Activated effector memory CD4-positive, alpha-beta T cell treated with Interleukin-2 at 50 U/mL for 16 hours (primary cell): ENCODE data around the gene ARHGAP24.
"Not testable (repeated sequence)": the region's sequence is repeated elsewhere in the genome, so short reads cannot be mapped to it uniquely, and the experiment has no call there.

ENCODE experiments used
- DNase-seq: peaks from one replicate; pipeline ENCODE4 v3.0.0-alpha.2; 2020

ARHGAP24 gene

DNA sequence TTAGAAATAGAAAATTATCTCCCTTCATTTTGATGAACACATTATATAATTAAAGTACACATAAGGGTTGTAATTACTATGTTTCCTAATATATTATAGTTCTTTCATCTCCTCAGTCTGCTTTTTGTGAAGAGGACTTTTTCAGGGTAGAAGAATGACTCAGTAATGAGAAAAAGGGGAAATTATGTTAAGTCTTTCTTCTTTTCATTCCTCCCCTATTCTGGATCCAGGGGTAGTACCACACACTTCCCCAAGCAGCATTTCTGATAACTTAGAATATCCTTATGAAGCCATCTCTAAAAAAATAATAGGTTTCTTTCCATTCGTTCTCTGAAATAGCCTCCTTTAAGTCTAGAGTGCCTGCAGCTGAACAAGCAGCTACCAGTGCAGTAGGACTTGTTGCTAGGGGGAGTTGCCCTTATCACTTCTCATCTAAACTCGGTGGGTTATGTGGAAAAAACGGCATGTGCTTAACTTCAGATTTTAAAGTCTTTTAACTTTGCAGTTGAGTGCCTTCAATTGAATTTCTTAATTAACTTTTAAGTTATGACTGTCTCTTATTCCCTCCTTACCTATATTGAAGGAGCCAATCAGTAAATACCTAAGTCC is 184.8 kb downstream of the ARHGAP24 start:
- no peak for DNase-seq

- not testable (repeated sequence) for DNase-seq
Observed at GRCh38 chr4:85666625-85667024, 191.7 kb downstream of the ARHGAP24 start.

DNA sequence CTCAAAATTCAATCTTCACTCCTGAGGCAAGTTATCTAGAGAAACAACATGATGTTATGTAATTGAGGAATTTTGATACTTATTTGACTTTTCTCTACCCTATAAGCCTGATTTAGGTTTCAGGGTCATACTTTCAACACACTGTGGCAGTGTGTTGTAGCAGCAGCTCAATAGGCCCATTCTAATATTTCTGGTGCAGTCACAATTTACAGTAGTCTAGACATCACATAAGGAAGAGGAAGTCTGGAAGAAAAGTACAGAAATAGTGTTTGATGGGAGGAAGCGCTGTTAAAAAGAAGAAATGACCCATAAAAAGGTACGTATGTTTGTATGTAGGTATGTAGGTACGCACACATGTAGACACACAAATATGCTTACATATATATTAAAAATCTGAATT is 194.3 kb downstream of the ARHGAP24 start:
- no peak for DNase-seq

- no peak for DNase-seq
Observed at GRCh38 chr4:85669992-85670548, 195.1 kb downstream of the ARHGAP24 start.

DNA sequence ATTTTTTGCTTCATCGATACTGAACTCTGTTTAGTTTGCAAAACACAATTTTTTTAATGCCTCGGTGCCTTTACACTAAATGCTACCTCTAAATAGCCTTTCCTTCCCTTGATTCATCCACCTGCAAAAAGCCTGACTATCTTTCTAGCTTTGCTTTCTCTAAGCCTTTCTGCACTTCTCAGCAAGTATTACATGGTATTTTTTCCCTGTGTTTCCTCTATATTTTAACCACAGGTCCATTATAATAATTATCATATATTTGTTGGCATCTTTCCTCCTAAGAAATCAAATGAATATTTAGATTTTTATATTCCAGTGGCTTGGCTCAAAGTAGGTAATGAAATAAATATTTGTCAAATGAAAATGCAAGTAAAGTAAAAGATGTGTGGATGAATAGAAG is 196.2 kb downstream of the ARHGAP24 start:
- DNase-seq = no peak

DNA sequence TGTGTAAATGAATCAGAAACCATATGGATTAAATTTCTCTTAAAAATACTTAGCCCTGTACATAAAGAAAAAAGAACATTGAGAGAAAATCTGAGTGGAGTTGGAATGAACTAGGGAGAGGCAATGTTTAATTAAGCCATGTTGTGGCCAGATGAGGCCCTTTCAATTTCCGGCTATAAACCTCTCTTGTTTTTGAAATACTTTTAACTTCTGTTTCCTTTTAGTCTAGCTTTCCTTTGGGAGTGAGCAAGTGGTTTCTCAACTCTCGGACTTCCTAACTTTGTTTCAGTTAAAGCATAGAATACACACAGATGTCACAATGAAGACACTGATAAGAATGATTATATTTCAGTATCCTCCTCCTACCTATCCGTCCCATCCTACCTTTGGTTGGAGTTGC is 197.2 kb downstream of the ARHGAP24 start:
- no peak for DNase-seq

GRCh38 chr4:85672959-85673358 is 198.0 kb downstream of the ARHGAP24 start:
- no peak for DNase-seq

- no peak for DNase-seq
Observed at GRCh38 chr4:85673540-85673939, 198.6 kb downstream of the ARHGAP24 start.

- no peak for DNase-seq
Observed at GRCh38 chr4:85675076-85676049, 200.4 kb downstream of the ARHGAP24 start.

DNA sequence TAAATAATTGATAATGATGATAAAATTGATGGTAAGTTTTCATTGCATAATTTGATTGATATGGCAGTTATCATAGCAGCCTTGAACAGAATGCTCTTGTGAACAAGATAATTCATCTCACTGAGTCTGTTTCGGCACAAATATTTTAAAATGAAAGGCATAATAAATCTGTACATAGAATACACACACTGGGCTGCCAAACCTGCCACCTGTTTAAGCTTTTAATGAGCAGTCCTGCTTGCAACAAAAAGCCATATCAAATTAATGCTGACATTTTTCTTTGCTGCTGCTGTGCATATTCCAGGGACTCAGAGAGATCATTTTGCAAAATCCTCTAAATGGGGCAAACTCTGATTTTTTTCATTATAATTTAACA is 201.1 kb downstream of the ARHGAP24 start:
- DNase-seq = no peak

GRCh38 chr4:85676850-85677590 is 202.1 kb downstream of the ARHGAP24 start:
- DNase-seq = no peak

DNA sequence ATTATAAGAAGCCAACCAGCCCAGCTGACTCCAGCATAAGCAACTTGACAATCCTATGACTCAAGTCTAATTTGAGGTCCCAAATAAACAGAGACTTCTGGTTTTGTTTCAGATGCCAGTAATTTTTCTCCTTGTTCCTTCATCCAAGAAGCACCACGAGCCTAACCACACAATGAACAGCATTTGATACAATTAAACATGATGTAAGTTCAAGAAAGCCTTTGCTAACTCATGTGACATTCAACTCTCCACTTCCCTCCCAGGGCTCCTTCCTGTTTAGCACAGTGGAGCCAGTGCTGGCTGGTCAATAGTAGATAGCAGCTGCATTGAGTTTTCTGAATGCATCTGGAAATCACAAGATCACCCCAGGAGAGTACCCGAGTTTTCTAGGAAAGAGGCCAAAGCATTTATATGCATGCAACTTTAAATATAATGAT is 206.3 kb downstream of the ARHGAP24 start:
- no peak for DNase-seq

DNA sequence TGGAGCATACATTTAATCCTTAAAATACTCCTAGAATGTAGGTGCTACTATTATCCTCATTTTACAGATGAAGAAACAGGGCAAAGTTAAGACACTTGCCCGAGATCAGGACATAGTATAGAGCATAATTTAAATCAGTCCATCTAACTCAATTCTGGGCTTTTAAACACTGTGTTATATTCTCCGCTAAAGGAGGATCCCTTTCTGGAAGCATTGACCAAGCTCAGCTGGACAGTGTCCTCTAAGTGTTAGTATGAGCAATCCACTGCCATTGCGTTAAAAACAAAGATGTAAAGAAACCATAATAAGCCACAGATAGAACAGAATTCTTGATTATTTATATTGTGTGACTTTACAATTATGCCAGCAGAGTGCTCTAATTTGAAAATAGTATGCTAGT is 207.0 kb downstream of the ARHGAP24 start:
- DNase-seq = no peak

GRCh38 chr4:85682391-85682790 is 207.4 kb downstream of the ARHGAP24 start:
- no peak for DNase-seq

DNA sequence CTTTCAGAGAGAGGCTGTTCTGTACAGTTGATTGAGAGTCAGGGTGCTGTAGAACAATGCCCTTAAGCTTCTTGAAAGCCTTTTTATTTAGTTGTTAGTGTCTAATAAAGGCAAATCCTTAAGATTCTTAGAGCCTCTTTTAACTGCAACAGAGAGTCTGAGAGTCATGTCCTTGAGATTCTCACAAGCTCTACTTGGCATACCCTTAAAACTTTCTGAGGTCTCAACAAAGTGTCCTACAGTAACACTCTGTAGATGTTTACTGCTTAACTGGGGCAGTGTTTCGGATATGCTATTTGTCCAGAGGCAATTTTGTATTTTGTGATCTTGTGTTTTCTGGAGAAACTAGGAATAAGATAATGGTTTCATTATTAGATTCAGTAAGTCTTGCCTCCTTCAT is 209.7 kb downstream of the ARHGAP24 start:
- no peak for DNase-seq

DNA sequence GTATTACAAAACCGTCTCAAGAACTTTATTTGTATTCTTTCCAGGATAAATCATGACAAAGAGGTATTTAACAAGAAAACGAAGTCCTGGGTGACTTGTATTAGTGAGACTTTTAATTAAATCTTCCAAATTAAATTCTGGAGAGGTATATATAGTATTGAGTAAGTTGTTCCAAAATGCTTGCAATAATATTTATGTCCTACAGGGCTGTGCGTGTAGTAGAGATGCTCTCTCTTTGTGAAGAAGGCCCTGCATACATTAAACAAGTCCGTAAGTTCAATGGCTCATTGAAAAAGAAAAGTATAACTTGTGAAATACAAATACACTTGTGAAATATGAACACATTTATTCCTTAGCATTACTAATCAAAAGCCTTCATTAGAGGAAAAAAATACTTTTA is 211.4 kb downstream of the ARHGAP24 start:
- no peak for DNase-seq

DNA sequence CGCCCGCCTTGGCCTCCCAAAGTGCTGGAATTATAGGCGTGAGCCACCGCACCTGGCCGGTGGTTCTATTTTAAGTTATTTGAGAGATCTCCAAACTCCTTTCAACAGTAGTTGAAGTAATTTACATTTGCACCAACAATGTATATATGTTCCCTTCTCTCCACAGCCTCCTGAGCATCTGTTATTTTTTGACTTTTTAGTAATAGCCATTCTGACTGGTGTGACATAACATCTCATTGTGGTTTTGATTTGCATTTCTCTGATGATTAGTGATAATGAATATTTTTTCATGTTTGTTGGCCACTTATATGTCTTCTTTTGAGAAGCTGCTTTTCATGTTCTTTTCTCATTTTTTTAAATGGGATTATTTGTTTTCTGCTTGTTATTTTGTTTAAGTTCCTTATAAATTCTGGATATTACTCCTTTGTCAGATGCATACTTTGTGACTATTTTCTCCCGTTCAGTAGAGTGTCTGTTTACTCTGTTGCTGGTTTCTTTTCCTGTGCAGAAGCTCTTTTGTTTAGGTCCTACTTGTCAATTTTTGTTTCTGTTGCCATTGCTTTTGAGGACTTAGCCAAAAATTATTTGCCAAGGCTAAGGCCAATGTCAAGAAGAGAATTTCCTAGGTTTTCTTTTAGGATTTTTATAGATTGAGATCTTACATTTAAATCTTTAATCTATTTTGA is 213.2 kb downstream of the ARHGAP24 start:
- DNase-seq = no peak

- no peak for DNase-seq
Observed at GRCh38 chr4:85696661-85697060, 221.7 kb downstream of the ARHGAP24 start.

DNA sequence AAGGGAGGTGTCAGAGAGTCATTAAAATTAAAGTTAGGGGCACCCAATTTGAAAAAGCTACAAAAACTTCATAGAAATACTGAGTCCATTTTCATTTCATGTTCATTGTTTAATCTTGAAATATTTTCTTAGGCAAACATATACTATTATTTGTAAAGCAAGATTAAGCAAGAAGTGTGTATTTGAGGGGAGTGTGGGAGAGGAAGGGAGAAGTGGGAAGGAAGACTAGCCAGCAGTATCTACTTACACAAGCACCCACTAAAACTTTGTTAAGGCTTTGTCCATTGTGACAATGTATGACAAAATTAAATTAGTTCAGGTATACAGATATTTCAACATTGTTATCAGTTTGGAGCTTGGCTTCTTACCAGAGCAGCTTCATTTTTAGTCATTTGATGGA is 222.9 kb downstream of the ARHGAP24 start:
- no peak for DNase-seq

DNA sequence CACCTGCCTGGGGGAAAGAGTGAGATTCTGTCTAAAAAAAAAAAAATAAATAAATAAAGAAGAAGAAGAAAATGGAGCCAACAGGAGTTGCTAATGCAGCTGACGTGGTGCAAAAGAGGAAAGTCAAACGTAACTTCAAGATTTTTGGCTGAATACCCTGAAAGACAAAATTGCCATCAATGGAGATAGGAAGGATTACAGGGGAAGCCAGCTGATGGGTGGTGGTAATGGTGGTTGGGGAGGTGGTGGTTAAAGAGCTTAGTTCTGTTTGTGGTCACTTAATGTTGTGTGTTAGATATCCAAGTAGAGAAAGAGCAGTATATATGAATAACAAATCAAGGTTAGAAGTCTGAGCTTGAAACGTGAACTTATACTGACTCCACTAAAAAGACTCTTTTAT is 225.4 kb downstream of the ARHGAP24 start:
- DNase-seq = no peak

GRCh38 chr4:85701861-85702321 is 226.9 kb downstream of the ARHGAP24 start:
- no peak for DNase-seq

GRCh38 chr4:85703096-85703495 is 228.1 kb downstream of the ARHGAP24 start:
- no peak for DNase-seq

GRCh38 chr4:85707611-85708010 is 232.7 kb downstream of the ARHGAP24 start:
- DNase-seq = no peak
